Glomerular endothelial cell (primary cell): Measurements from ENCODE around the gene RPP38. TPM values are rescaled to one million over a fixed set of nuclear protein-coding genes. Genes with fewer than 3 reads are reported as not detected.

Experiments used
- DNase-seq: peaks from one replicate; pipeline ENCODE4 v3.0.0-alpha.2; 2011; ENCODE audit warnings: low read depth, low spot score; ENCODE audit errors: extremely low read depth
- total RNA-seq: library from RNA; depleted of rRNA; stranded (reverse); fragments of >200 nt; gene quantifications from 2 replicates; pipeline ENCODE4 v1.2.3, GENCODE V29; 2015

RPP38 gene
- total RNA-seq, 1 donor from 2014 or later, result 14.9 TPM

GRCh38 chr10:15149042-15149771, 52.1 kb downstream of the RPP38 start:
- DNase-seq, result no peak

DNA sequence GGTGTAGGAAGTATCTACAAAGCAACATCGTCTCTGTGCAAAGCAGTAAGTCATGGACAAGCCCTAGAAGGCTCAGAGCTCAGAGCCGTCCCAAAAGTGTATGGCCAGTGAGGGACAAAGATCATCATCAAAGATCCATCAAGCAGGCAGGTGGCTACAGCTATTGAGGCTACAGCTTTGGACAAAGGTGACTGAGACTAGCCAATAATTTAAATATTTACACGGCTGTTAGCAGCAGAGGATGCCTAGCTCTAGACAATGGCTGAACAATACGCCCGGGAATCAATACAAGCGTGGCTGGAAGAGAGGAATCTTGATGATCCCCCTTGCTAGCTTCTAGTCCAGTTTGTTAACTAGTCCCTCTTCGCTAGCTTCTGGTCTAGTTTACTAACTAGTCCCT, 53.4 kb downstream of the RPP38 start:
- no peak for DNase-seq

DNA sequence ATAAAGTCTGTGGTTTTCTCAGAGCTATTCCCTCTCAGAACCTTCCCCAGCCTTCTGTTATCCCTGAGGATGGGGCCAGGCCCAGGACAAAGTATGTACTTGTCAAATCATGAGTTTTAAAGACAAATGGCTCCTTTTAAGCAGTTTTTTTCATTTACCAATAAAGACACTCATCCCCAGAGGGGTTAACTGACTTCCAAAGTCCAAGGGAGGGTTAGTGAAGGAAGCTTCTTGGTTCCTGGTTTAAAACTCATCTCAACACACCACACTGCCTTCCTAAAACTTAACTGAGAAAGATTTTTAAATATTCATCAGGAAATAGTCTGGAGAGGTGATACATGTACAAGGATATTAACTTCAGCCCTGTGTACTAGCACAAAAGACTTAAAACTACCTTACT, 55.4 kb downstream of the RPP38 start:
- no peak for DNase-seq

Other genes with a start within 250 kb of the RPP38 start
- gene SUV39H2, start 218.5 kb upstream of the RPP38 start, total RNA-seq, result 6.2 and 9.8 TPM in 2 replicates
- 6.9 and 8.8 TPM in 2 replicates for gene DCLRE1C, start 143.3 kb upstream of the RPP38 start, total RNA-seq
- not detected in 2 replicates for gene MEIG1, start 138.0 kb upstream of the RPP38 start, total RNA-seq
- 0.34 and 0.35 TPM in 2 replicates for gene OLAH, start 53.4 kb upstream of the RPP38 start, total RNA-seq
- gene ACBD7, start 8.6 kb upstream of the RPP38 start, total RNA-seq, result 1.4 TPM in 1 of 2 replicates, not detected in the other
- gene NMT2, start 71.3 kb downstream of the RPP38 start, total RNA-seq, result 133 and 158 TPM in 2 replicates